Mesodermal cell (in vitro differentiated cells): Measurements from ENCODE around the gene LTBP2.
A peak's percentile ranks its signal among the peaks of the same experiment; 100 is the strongest.

ENCODE experiments used
- H3K27ac ChIP-seq: 2 replicates; pipeline ENCODE4 v1.7.0; 2013; ENCODE audit warnings: mild to moderate bottlenecking, low read depth, low read length, moderate library complexity; ENCODE audit not compliant: severe bottlenecking
- H3K36me3 ChIP-seq: 2 replicates; pipeline ENCODE4 v1.7.1; 2013; ENCODE audit warnings: mild to moderate bottlenecking, low read length, moderate library complexity; ENCODE audit not compliant: control insufficient read depth, insufficient read depth
- H3K4me1 ChIP-seq: one replicate; pipeline ENCODE4 v1.7.1; 2013; ENCODE audit warnings: mild to moderate bottlenecking, low read length; ENCODE audit not compliant: insufficient read depth, control insufficient read depth, poor library complexity, severe bottlenecking
- H3K4me3 ChIP-seq: 2 replicates; pipeline ENCODE4 v1.7.0; 2013; ENCODE audit warnings: low read length, control low read depth, mild to moderate bottlenecking; ENCODE audit not compliant: insufficient read depth, poor library complexity, severe bottlenecking; ENCODE audit errors: extremely low read depth
- H3K9me3 ChIP-seq: 2 replicates; pipeline ENCODE4 v1.7.1; 2013; ENCODE audit warnings: mild to moderate bottlenecking, low read length, moderate library complexity; ENCODE audit not compliant: control insufficient read depth
- WGBS, 2 experiments: methylation state at CpG; one replicate each; pipeline ENCODE4 v1.1.5; 2013; ENCODE audit warnings: missing lambda C conversion rate in 2 of 2; ENCODE audit not compliant: insufficient coverage in 2 of 2; 5-methylcytosine and 5-hydroxymethylcytosine counted together

The LTBP2 gene

DNA sequence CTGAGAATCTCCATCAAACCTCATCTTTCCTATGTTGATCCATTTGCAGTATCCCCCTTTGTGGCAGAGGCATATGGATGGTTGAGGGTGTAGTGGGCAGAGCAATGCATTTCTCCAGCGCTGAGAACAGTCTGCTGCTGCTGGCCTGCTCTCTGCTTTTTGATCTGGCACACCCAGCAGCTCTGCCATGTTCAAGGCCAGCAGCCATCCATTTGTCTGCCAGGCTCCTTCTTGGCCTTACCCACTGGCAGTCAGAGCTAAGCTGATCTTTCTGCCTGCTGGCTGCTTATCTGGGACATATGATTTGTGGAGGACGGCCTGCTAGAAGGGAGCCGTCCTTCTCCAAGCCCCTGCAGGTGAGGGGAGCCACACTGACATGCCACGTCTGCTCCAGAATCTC is 135.9 kb downstream of the LTBP2 start:
- Histone ChIP-seq H3K4me1 (no peaks in the 10 kb centered on the region), H3K4me3 (no peak overlapping the region), H3K36me3 (peaks cover 48% of the 10 kb centered on the region), H3K27ac (no peak overlapping the region), H3K9me3 (no peaks in the 10 kb centered on the region)
- 91 to 92% methylated on average over 2 to 4 of the region's 4 CpGs for WGBS, 2 experiments

DNA sequence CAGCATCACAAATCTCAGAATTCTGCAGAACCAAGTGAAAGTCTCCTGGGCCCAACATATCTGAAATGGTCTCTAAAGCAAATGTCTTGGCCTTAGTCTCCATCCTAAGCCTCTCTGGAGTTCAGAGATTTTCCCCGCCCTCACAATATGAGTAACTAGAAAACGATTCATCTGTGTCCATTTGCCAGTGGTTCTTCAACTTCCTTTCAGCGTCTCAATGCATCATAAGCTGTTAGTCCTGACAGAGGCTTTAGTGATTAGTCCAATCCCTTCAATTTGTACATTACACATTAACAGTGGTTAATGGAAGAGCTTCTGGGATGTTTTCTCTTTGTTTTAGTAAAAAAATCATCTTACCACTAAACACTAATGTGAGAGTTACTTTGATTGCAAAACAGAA is 136.4 kb downstream of the LTBP2 start:
- Histone ChIP-seq H3K4me3 (no peak overlapping the region), H3K9me3 (no peaks in the 10 kb centered on the region), H3K27ac (no peak overlapping the region), H3K36me3 (peaks cover 44% of the 10 kb centered on the region), H3K4me1 (no peaks in the 10 kb centered on the region)
- 93 to 100% methylated on average over 1 to 3 of the region's 3 CpGs for WGBS, 2 experiments

DNA sequence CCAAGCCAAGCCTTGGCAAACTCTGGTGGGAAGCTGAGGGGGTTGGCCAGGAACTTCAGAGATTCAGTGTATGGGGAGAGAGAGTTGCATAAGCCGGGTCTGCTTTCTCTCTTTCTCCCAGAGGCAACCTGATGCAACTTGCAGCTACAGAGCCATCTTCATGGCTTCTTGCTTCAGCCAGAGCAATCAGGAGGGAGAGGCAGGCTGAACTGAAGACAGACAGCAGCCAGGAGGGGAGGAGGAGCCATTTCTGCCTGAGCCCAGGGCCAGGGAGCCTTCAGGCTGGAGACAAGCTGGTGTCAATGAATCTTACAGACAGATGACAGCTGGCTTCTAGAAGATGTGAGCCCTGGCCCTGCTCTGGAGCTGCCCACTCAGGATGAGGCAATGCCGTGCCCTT is 137.7 kb downstream of the LTBP2 start:
- no peaks in the 10 kb centered on the region for H3K9me3 ChIP-seq
- H3K27ac ChIP-seq = peak overlapping the region; percentile 1
- no peak overlapping the region for H3K4me3 ChIP-seq
- peaks cover 31% of the 10 kb centered on the region for H3K36me3 ChIP-seq
- 83 to 93% methylated on average over 1 to 2 of the region's 2 CpGs for WGBS, 2 experiments
- no peaks in the 10 kb centered on the region for H3K4me1 ChIP-seq

DNA sequence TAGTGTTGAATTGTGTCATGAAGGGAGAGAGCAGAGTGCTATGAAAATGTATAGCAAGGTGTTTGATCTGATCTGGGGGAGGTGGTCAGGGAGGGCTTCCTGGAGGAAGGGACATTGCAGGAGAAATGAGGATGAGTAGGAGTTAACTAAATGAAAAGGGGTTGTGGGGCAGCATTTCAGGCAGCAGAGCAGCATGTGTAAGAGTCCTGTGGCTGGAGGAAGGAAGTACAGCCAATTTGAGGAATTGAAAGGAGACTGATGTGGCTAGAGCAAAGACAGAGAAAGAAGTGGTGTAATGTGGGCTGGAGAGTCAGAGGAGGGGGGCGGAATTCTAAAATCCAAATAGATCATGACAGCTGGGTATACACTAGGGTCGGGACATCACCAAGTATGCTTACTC is 139.4 kb downstream of the LTBP2 start:
- Histone ChIP-seq H3K36me3 (peaks cover 26% of the 10 kb centered on the region), H3K9me3 (no peaks in the 10 kb centered on the region), H3K4me3 (no peak overlapping the region), H3K27ac (no peak overlapping the region), H3K4me1 (no peaks in the 10 kb centered on the region)
- 88 to 100% methylated on average over 1 to 2 of the region's 2 CpGs for WGBS, 2 experiments

DNA sequence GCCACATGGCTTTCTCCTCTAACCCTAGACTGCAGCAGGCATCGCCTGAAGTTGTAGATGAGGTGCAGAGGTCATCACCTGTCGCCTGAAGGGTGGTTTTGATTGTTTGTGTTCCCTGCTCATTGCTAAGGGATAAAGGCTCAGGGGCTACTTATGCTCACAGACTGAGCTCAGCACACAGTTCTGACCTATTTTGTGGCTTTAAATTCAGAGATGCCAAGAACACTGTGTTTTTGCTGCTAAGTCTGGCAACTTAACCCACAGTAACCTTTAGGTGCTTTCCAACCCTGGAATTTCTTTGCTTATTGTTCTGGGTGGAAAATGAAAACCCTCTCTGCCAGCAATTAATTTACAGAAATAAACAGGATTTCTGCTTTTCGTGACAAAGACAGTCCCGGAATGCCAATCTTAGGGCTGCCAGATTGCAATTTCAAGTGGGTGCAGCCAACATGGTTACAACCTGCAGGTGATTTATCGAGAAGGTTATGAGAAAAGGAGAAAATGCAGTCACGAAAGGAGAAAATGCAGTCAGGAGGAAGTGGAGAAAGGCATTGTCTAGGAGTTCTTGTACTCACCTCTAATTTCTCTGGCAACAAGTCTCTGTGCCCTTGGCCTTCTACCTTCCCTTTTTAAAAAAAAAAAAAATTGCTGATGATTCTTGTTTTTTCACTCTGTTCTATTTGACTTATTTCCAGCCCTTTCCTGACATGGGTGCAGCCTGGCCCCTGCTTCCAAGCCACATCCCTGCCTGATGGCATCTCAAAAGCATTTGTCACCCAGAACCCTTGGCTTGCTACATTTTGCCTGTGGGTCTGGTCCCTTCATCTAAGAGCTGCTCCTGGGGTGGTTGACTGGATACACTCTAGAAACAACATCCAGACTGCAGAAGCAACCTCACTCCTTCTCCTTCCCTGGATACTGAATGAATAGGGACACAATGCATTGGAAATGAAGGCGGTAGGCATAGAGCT is 142.2 kb downstream of the LTBP2 start:
- Histone ChIP-seq H3K4me3 (no peak overlapping the region), H3K9me3 (no peaks in the 10 kb centered on the region), H3K4me1 (no peaks in the 10 kb centered on the region), H3K27ac (no peak overlapping the region), H3K36me3 (peaks cover 26% of the 10 kb centered on the region)
- WGBS, 2 experiments = 90 to 100% methylated on average over 4 to 7 of the region's 7 CpGs

DNA sequence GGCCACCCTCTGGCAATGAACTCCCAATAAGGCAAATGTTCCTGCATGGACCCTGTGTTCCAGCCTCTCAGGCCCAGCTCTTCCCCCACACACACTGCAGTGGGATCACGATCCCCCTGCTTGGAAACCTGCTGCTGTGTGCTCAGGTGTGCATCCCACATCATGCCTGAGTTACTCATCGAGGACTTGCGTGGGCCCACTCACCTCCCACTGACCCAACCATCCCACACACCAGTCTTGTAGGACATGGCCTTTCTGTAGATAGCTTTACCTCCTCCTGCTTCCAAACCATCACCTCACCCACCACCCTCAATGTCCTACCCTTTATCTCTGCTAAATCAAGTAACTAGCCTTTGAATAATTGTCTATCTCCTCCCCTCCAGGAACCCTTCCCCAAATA is 143.5 kb downstream of the LTBP2 start:
- Histone ChIP-seq H3K36me3 (peaks cover 16% of the 10 kb centered on the region), H3K27ac (no peak overlapping the region), H3K4me3 (no peak overlapping the region), H3K4me1 (no peaks in the 10 kb centered on the region), H3K9me3 (no peaks in the 10 kb centered on the region)
- WGBS, 2 experiments = 96 to 100% methylated on average over 1 to 3 of the region's 3 CpGs

DNA sequence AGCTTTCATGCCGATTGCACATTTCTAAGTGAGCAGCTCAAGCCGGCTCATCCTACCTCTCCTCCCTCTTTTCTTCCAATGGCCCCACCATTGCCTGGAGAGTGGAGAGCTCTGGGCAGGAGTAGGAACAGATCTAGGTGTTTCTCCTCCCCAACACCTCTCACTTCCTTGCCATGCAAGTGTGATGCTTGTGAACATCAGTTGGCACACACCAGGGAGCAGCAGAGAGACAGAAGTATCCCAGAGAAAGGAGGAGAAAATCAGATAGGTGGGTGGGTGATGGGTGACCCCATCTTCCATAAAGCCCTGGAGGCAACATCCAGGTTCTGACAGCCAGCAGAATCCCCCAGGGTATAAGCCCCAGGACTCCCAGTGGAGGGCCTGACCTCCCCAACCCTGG is 146.7 kb downstream of the LTBP2 start:
- WGBS, 2 experiments = 100% methylated on average over 1 of the region's 2 CpGs; no CpG with 5 or more reads in 1 of the 2 experiments

DNA sequence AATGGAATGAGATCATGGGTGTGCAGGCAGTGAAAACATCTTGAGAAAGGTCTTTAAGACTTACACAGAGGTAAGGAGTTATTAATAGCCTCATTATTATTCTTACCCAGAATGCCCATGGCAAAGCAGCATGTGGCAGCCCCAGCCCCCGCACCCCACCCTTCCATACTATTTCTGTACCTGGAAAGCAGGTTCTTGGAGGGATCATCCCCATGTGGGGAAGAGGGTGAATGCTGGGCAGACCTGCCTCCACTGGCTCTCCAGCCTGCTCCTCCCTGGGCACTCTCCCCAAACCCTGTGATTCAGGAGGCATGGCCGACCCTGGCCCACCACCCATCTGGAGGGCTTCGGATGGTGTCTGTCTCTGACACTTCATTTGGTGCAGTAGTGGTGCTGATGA is 147.3 kb downstream of the LTBP2 start:
- Histone ChIP-seq H3K9me3 (no peaks in the 10 kb centered on the region), H3K27ac (no peak overlapping the region), H3K4me3 (no peak overlapping the region), H3K4me1 (no peaks in the 10 kb centered on the region), H3K36me3 (no peaks in the 10 kb centered on the region)
- WGBS, 2 experiments = 93 to 100% methylated on average over 2 of the region's 3 CpGs

More for the DNA sequence above, 146.7 kb downstream of the LTBP2 start:
- Histone ChIP-seq H3K36me3 (no peaks in the 10 kb centered on the region), H3K4me1 (no peaks in the 10 kb centered on the region), H3K27ac (no peak overlapping the region), H3K9me3 (no peaks in the 10 kb centered on the region), H3K4me3 (no peak overlapping the region)

DNA sequence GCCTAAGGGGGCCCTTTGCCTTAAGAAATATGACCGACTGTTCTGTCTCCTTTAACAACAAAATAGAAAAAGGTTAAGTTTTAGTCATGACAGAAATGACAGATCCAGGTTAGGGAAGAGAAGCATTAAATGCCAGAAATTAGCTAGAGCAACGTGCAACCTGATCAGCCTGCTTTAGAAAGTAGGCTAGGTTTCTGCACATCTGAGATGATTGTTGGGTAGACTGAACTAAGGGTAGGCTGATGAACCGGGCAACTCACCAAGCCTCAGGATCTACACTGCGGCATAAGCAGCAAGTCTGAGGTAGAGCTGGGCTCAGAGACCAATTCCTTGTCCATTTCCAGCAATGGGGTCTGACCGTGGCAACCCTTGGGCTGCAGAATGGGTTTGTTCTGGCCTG is 148.3 kb downstream of the LTBP2 start:
- 84 to 89% methylated on average over 3 to 4 of the region's 5 CpGs for WGBS, 2 experiments
- no peak overlapping the region for H3K27ac ChIP-seq
- H3K9me3 ChIP-seq = no peaks in the 10 kb centered on the region
- no peaks in the 10 kb centered on the region for H3K4me1 ChIP-seq
- H3K4me3 ChIP-seq = no peak overlapping the region
- no peaks in the 10 kb centered on the region for H3K36me3 ChIP-seq

DNA sequence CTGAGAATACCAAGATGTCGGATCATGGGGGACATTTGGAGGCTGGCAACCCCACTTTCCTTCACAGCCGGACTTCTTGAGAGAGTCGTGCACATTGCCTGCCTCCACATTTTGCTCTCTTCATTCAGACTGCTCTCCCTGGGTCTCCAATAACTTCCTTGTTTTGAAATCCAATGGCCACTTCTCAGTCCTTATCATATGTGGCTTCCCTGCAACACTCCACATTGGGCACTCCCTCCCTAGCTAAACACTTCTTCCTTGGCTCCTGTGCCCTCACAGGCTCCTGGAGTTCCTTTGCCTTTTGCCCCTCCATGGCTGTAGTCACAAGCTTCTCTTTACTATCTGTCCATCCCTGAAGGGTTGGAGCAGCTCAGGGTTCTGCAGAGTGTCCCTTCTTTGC is 149.0 kb downstream of the LTBP2 start:
- Histone ChIP-seq H3K9me3 (no peaks in the 10 kb centered on the region), H3K4me1 (no peaks in the 10 kb centered on the region), H3K27ac (no peak overlapping the region), H3K4me3 (no peak overlapping the region), H3K36me3 (no peaks in the 10 kb centered on the region)
- WGBS, 2 experiments = 79 to 93% methylated on average over 3 of the region's 3 CpGs

DNA sequence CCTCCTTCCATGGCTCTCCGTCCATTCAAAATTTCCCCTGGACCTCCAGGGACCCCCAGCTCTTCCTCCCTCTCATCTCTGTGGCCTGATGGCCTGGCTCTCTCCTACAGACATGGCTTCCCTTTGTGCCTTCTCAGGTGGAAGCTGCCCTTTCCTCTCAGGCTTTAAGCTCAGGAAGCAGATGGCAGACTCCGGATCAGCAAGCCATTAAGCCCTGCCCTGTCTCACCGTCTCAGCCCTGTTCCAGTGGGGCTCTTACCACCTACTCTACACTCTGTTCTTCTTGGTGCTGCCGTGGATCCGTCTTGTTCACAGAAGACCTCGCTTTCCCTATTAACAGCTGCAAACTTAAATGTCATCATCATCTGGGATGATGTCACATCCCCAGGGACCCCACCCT is 152.1 kb downstream of the LTBP2 start:
- peaks cover 2% of the 10 kb centered on the region for H3K9me3 ChIP-seq
- 90 to 98% methylated on average over 6 of the region's 6 CpGs for WGBS, 2 experiments
- no peak overlapping the region for H3K4me3 ChIP-seq
- H3K36me3 ChIP-seq = no peaks in the 10 kb centered on the region
- no peak overlapping the region for H3K27ac ChIP-seq
- H3K4me1 ChIP-seq = no peaks in the 10 kb centered on the region
